ENCODE measurements around the gene GPC5. TPM values are rescaled to one million over a fixed set of nuclear protein-coding genes. Genes with fewer than 3 reads are reported as not detected.

The GPC5 gene
- total RNA-seq, 1 donor from 2014 or later: 10.2 TPM

DNA sequence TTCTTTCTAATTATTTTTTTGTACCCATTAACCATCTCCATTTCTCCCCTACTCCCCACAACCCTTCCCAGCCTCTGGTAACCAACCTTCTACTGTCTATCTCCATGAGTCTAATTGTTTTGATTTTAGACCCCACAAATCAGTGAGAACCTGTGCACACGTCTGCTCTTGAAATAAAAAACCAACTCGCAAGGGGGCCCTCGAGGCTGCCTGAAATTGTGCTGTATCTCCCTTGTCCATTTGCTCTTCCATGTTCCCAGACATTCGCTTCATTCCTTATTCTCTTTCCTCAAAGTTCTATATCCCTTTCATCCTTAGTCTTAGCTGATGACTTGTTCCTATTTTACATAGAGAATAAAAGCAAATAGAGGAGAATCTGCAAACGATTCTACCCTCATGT lies 95.0 kb downstream of the GPC5 start:
- no peak overlapping the region for H3K4me3 Mint-ChIP-seq (ENCODE audit: unreplicated experiment)
- no peaks in the 10 kb centered on the region for H3K27me3 Mint-ChIP-seq (ENCODE audit: unreplicated experiment)
- H3K27ac Mint-ChIP-seq (ENCODE audit: unreplicated experiment): no peak overlapping the region
- TF ChIP-seq, protein P1, sequence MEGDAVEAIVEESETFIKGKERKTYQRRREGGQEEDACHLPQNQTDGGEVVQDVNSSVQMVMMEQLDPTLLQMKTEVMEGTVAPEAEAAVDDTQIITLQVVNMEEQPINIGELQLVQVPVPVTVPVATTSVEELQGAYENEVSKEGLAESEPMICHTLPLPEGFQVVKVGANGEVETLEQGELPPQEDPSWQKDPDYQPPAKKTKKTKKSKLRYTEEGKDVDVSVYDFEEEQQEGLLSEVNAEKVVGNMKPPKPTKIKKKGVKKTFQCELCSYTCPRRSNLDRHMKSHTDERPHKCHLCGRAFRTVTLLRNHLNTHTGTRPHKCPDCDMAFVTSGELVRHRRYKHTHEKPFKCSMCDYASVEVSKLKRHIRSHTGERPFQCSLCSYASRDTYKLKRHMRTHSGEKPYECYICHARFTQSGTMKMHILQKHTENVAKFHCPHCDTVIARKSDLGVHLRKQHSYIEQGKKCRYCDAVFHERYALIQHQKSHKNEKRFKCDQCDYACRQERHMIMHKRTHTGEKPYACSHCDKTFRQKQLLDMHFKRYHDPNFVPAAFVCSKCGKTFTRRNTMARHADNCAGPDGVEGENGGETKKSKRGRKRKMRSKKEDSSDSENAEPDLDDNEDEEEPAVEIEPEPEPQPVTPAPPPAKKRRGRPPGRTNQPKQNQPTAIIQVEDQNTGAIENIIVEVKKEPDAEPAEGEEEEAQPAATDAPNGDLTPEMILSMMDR (IDR thresholded peaks at IDR 0.05; ENCODE audit: partially characterized antibody, unreplicated experiment): no peak
- H3K9me3 Mint-ChIP-seq (ENCODE audit: unreplicated experiment): no peaks in the 10 kb centered on the region
- H3K36me3 Mint-ChIP-seq (ENCODE audit: unreplicated experiment): no peaks in the 10 kb centered on the region
- no peak for DNase-seq
- H3K4me1 Mint-ChIP-seq (ENCODE audit: low read depth, unreplicated experiment): no peaks in the 10 kb centered on the region

DNA sequence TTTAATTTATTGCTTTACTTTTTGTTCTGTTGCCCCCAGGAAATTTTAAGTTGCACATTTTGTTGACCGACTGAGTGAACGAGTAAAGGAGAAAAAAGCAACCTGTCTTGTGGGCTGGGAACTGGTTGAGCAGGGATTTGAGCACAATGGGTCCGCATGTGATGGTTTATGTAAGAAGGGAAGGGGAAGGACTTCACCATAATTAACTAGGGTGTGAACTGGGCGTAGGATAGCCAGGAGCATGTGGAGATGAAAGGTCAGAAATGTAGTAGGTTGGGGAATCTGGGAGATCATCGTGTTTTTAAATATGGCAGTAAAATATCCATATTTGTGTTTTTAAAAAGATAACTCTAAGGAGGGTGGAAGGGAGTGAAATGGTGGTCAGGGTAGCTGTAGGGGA lies 99.9 kb downstream of the GPC5 start:
- TF ChIP-seq, protein P1 (IDR thresholded peaks at IDR 0.05; ENCODE audit: partially characterized antibody, unreplicated experiment): no peak
- no peak for DNase-seq
- Mint-ChIP-seq H3K9me3 (ENCODE audit: unreplicated experiment) (no peaks in the 10 kb centered on the region), H3K4me1 (ENCODE audit: low read depth, unreplicated experiment) (no peaks in the 10 kb centered on the region), H3K4me3 (ENCODE audit: unreplicated experiment) (no peak overlapping the region), H3K27me3 (ENCODE audit: unreplicated experiment) (no peaks in the 10 kb centered on the region), H3K36me3 (ENCODE audit: unreplicated experiment) (no peaks in the 10 kb centered on the region), H3K27ac (ENCODE audit: unreplicated experiment) (no peak overlapping the region)

DNA sequence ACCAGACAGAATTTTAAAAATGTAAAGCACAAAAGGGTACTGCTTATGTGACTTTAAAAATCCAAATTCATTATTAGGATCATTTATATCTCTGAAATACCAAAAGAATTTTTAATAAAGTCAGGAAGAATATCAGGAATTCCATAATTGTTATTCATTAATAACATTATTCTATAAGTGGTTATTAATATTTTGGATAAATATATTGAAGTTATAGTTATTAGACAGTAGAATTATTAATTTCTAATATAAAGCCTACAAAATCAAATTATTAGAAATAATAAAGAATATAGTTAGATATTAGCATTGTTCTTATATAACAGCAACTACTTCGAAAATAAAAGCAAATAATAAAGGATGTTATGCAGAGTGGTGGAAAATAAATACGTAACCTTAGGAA lies 105.8 kb downstream of the GPC5 start:
- Mint-ChIP-seq H3K4me3 (ENCODE audit: unreplicated experiment) (no peak overlapping the region), H3K4me1 (ENCODE audit: low read depth, unreplicated experiment) (no peaks in the 10 kb centered on the region), H3K36me3 (ENCODE audit: unreplicated experiment) (no peaks in the 10 kb centered on the region), H3K9me3 (ENCODE audit: unreplicated experiment) (no peaks in the 10 kb centered on the region), H3K27me3 (ENCODE audit: unreplicated experiment) (no peaks in the 10 kb centered on the region), H3K27ac (ENCODE audit: unreplicated experiment) (no peak overlapping the region)
- DNase-seq: no peak
- TF ChIP-seq, protein P1 (IDR thresholded peaks at IDR 0.05; ENCODE audit: partially characterized antibody, unreplicated experiment): no peak

DNA sequence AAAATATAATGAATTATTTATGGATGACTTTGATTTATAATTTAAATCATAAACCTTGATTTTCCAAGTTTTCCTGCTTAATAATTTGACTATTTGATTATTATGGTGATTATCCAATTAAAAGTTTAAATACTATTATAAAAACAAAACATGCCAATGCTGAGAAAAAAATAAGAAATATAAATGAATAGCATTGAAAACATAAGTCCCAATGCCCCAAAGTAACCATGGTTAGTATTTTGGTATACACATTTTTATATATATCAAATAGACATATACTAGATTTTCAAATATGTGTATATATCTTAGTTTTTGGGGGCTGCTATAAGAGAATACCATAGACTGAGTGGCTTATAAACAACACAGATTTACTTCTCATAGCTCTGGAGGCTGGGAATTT lies 108.3 kb downstream of the GPC5 start:
- Mint-ChIP-seq H3K9me3 (ENCODE audit: unreplicated experiment) (no peaks in the 10 kb centered on the region), H3K36me3 (ENCODE audit: unreplicated experiment) (no peaks in the 10 kb centered on the region), H3K4me1 (ENCODE audit: low read depth, unreplicated experiment) (no peaks in the 10 kb centered on the region), H3K27ac (ENCODE audit: unreplicated experiment) (no peak overlapping the region), H3K27me3 (ENCODE audit: unreplicated experiment) (no peaks in the 10 kb centered on the region), H3K4me3 (ENCODE audit: unreplicated experiment) (no peak overlapping the region)
- no peak for DNase-seq
- TF ChIP-seq, protein P1 (IDR thresholded peaks at IDR 0.05; ENCODE audit: partially characterized antibody, unreplicated experiment): no peak

DNA sequence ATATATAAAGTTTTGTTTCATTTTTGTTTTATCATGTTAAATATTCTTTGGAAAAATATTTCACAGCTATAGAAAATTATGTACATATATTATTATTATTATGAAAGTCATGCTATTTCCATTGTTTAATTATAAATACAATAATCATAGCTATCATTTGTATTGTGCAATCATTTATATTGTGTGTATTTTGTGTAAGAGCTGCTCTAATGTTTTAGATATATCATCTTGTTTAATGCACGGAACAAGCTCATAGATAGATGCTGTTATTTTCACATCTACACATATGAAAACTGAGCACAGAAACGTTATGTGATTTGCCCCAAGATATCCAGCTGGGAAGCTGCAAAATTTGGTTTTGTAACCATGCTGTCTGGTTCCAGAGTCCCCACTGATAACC lies 111.6 kb downstream of the GPC5 start:
- Mint-ChIP-seq H3K9me3 (ENCODE audit: unreplicated experiment) (peaks cover 4% of the 10 kb centered on the region), H3K4me1 (ENCODE audit: low read depth, unreplicated experiment) (no peaks in the 10 kb centered on the region), H3K27me3 (ENCODE audit: unreplicated experiment) (peaks cover 2% of the 10 kb centered on the region), H3K27ac (ENCODE audit: unreplicated experiment) (no peak overlapping the region), H3K36me3 (ENCODE audit: unreplicated experiment) (no peaks in the 10 kb centered on the region), H3K4me3 (ENCODE audit: unreplicated experiment) (no peak overlapping the region)
- DNase-seq: no peak
- TF ChIP-seq, protein P1 (IDR thresholded peaks at IDR 0.05; ENCODE audit: partially characterized antibody, unreplicated experiment): no peak

All from glutamatergic neuron (in vitro differentiated cells).